ENCODE measurements around the gene MOG.
"Not testable (repeated sequence)": the region's sequence is repeated elsewhere in the genome, so short reads cannot be mapped to it uniquely, and the experiment has no call there.

The MOG gene

DNA sequence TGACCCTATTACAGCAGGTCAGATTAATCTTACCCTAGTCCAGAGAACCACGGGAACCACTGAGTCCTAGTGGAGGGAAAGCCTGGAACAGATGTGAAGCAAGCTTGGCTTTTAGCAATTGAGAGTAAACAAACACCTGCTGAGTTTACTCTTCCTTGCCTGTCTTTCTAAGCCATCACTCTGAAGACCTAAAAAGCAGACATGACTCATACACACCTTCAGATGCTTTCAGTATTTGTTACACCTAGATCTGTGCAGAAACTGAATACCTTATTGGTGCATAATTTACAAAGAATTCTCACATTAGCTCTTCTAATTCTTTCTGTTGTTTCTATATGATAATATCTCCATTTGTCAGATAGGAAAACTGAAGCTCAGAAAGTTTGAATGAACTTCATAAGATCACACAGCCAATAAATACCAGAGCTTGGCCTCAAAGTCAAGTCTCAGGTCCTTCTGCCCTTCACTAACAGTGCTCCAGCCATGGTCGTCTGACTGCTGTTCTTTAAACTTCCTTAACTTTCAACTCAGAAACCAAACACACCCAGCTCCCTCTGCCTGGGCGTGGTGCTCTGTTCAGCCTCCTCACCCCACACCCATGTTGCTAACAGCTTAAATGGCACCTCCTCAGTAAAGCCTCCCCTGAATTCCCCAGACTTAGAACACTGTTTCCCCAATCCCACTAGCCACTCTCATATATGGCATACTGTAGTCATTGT lies 15.3 kb upstream of the MOG start:
- peak; percentile 52 to 53 for DNase-seq

DNA sequence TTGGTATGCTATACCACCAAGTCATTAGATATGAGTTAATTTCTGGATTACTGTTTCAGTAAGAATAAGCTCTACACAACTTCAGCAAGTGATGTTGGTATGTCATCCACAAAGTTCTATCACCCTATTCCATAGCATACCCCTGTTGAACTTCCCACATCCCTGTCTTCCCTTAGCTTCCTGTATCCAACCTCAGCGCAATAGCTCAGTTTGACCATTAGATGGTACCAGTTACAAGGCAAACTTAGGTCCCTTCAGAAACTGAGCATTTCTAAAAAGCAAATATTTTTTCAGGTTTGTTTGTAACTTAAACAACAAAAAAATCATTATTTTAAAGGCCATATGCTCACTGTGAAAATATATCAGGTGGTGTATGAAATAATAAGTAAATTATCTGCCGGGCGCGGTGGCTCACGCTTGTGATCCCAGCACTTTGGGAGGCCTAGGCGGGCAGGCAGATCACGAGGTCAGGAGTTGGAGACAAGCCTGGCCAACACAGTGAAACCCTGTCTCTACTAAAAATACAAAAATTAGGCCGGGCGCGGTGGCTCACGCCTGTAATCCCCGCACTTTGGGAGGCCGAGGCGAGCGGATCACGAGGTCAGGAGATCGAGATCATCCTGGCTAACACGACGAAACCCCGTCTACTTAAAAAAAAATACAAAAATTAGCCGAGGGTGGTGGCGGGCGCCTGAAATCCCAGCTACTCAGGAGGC lies 8.8 kb upstream of the MOG start:
- peak; percentile 33 to 57 for DNase-seq

DNA sequence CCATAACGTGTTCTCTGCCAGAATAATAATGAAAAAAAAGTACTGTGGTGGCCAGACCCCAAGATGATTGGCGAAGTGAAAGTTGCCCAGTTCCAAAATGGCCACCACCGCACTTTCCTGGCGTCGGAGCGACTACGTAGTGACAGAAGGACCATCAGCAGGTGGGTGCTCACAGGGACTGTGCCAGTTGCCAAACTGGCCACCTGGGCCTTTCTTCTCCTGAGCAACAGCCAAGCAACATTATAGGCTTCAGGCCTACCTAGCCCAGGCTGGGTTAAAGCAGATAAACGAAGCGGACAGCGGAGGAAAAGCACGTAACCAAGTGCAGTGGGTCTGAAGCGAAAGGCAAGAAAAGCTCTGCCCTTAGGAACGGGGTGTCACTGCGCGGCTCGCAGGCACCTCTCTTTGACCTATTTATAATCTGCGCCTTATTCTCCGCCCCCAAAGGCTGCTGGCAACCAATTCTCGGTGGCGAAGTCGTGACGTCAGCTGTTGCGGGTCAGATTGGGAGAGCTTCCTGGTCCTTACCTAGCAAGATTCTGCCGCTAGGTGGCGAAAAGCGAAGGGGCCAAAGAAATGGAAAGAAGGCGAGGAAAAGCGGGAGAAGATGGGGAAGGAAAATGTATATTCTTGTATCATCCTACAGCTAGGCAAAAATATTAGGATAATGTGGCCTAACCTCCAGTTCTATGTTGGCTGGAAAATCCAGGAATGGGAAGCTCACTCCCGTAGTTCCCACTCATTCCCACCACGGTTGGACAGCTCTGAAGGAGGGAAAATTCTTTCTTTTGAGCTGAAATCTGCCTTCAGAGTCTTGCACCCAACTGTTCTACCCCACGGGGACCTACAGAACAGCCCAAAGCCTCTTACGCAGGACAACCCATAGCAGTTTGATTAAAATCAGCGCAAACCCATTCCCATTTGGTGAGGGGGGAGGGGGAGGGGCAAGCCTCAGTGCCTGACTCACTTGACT lies 6.9 kb upstream of the MOG start:
- peak; percentile 95 to 100 for DNase-seq

DNA sequence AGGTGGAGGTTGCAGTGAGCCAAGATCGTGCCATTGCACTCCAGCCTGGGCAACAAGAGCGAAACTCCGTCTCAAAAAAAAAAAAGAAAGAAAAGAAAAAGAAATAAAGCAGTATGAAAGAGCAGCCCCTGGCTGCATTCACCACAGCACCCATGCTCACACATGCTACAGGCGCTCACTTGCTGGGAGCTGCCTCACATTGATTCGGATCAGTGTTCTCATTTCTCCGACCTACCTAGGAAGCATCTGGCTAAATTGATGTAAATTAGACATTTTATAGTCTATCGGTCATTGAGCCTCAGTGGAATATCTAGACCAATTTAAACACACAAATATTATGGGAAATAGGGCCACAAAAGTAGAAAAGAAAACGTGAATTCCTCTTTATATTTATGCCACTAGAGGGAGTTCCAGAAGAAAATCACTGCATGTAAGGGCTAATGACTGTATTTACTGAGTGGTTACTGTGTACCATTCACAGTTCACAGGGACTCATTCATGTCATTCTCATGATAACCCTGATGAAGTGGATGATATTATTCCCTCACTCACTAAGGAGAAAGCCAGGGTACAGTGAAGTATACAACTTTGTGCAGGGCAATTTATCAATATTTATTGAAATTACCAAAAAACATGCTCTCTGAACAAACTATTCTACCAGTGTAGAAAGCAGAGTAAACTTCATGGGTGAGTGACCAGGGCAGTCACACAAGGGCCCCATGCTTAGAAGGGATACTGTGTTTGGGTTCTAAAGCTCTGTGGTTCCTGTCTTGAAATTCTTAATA lies 5.3 kb upstream of the MOG start:
- peak; percentile 30 to 67 for DNase-seq

DNA sequence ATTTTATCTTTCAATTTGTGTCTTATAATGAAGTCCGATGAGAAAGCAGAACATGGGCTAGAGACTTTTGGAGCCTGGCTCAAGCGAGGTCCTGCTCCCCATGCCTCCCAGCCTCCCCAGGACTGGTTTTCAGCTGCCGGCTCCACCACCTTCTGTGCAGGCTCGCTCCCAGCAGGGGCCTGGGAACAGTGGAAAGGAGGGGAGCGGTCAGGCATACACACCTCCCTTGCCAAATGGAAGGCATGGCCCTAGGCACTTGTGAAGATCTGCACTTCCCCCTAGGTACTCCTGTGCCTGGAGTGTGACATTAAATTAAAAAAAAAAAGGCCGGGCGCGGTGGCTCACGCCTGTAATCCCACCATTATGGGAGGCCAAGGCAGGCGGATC lies 4.7 kb upstream of the MOG start:
- no peak for DNase-seq

DNA sequence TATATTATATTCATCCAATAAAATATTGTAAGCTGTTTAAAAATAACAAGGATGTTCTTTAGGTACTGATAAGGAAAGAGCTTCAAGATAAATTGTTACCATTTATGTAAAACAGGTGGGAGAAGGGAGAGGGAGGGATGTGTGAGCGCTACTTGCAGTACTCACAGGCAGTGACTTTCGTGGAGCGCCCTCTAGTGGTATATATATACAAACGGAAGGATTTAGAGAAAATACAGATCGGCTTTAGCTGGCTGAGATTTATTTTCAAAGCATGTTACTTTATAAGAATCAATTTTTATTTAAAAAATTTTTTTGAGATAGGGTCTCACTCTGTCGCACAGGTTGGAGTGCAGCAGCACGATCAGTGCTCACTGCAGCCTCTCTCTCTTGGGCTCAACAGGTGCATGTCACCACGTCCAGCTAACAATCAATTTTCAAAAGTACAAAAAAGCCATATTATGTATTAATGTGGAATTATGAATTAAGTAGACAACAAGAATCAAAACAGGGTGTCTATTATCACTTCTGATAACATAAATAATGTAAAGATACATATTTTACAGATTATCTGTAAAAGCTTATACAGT lies 3.3 kb upstream of the MOG start:
- peak; percentile 48 to 75 for DNase-seq

DNA sequence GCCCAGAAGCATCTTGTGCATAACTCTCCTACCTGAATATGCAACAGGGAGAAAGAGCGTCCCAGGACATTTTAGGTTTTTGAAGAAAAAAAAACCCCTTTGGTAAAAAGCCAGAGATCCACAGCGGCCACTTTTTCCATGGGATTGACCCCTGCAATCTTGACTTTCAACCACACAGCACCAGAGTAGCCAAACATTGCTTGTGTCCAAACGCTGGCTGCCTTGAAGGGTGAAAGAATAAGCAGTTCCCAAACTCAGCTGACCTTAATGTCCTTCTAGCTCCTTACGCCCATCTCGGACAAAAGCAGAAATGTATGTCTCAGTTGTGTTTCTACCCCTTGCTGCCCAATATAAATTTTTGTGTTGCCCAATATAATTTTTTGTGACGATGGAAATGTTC lies 1.2 kb upstream of the MOG start:
- DNase-seq, result no peak

DNA sequence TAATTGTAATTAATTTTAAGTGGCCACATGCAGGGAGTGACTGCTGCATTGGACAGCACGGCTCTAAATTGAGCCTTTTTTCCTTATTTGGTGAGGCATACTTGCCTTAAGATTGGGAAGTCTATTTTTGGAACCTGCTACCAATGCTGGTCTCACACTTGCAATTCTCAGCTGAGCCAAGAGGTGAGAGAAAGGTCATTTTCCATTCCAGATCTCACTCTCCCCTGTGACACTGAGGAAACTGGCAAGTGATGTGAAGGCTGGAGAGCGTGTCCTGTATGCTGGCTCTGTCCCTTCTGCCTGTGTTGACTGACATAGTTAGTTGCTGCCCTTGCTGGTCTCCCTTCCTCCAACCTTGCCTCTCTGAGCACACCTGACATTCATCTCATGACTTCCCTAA lies 735 bp upstream of the MOG start:
- no peak for DNase-seq

DNA sequence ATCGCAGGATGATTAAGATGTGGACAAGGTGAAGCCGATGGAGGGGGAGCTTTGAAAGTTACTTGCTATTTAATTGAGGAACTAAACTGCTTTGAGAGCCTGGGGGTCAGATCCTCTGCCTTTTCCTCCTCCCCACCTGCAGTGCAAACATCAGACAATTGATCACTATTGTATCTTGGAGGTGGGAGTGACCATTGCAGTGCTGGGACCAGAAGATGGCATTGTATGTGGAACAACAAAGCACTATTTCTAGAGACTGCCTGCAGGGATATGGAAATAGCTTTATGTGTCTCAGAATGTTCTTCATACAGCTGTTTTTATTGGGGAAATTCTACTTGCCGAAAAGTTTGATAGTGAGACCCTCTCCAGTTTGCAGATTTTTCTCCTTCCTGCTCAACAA lies 4.2 kb downstream of the MOG start:
- no peak for DNase-seq

DNA sequence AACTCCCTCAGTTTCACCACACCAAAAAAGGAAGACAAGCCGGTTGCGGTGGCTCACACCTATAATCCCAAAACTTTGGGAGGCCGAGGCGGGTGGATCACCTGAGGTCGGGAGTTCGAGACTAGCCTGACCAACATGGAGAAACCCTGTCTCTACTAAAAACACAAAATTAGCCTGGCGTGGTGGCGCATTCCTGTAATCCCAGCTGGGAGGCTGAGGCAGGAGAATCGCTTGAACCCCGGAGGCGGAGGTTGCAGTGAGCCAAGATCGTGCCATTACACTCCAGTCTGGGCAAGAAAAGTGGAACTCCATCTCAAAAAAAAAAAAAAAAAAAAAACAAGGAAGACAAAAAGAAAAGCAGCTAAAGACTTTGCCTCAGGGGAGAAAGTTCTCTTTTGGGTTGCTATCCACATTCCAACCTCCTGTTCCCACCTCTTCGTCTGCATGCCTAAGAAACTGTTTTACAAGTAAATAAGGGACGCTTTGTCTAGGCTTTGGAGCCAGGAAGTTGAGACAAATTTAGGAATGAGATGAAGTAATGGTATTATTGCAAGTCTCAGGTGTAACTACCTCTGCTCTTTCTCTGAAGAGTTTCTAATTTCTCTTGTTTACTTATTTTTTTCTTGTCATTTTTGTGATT lies 4.7 kb downstream of the MOG start:
- DNase-seq, result not testable (repeated sequence)

DNA sequence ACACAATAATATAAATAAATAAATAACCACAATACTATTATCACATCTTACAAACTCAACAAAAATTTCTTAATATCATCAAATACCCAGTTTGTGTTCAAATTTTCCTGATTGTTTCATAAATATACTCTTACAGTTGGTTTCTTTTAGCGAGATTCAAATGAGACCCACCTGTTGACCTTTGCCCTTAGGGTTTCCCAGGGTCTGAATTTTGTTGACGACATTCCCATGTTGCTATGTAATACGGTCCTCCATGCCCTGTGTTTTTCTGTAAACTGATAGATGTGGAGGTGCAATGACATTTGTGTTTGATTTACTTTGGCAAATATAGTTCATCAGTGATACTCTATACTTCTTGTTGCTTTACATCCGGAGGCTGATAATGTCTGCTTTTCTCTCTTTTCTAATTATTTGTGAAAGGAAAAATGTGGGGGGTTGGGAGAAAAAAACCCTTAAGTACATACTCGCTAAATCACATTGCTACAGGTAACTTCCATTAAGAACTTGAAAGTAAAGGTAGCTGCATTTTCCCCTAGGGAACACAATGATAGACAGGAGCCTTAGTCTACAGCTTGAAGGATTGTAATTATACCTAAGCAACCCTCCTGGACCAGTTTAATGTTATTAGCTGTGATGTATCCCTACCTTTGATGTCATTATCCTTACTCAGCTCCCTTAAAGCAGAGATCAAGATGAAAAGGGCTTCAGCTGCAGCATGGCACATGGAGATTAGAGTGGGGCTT lies 6.6 kb downstream of the MOG start:
- no peak for DNase-seq

DNA sequence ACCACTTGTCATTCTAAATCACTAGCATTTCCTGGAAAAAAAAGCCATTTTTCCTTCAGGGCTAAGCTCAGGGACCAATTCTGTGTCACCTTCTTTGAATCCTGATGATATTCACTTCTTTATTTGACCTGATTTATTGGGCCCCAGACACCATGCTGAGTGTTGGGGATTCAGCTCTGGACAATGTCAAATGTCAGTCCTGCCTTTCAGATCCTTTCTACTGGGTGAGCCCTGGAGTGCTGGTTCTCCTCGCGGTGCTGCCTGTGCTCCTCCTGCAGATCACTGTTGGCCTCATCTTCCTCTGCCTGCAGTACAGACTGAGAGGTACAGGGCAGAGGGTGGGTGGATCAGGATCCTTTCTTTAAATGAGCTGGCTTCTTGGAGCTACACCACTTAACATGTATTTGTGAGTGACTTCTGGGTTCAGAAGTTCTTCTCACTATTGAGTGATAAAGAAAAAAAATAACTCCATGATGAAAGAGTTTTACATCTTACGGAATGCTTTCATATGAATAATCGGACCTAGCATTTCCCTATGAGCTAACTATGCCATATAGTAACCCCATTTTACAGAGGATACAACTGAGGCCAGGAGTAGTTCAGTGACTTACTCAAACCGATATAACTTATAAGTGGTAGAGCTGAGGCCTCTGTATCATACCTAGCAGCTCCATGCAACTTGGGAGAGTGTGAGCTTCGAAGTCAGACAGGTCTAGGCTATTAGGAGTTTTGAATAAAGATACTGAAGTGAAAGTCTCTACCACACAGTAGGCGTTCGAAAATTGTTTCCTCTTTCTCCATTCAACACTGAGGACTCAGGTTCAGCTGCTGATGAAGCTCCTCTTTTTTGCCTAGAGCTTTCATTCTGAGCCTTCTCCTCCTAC lies 9.3 kb downstream of the MOG start:
- DNase-seq, result no peak

DNA sequence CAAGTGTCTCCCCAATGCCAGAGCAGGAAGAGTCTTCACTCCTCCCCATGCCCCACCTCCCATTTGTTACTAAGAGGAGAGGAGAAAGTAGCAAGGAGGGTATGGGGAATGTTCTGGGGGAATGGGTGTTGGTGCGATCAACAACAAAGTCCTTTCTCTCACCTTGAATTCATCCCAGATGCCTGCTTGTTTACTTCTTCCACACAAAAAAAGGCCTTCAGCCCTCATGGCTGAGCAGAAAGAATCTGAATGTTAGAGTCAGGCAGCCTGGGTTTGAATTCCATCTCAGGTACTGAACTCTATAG lies 9.9 kb downstream of the MOG start:
- no peak for DNase-seq

DNA sequence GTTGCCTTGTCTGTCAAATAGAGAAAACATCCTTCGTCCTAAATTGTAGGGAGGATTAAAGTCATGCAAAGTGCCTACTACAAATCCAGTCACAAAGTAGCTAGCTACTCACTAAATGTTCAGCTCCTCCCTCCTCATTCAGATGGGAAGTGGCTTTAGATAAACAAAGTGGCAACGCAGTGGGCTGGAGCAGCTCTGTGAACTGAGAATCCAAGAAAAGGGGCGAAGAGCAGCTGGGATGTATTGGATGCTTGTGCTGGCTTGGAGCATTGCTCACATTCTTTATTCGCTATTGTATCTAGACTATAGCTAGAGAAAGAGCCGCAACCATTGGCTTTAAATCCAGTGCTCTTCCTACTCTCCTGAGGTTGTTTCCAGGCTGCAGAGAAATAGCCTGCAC lies 10.3 kb downstream of the MOG start:
- no peak for DNase-seq

DNA sequence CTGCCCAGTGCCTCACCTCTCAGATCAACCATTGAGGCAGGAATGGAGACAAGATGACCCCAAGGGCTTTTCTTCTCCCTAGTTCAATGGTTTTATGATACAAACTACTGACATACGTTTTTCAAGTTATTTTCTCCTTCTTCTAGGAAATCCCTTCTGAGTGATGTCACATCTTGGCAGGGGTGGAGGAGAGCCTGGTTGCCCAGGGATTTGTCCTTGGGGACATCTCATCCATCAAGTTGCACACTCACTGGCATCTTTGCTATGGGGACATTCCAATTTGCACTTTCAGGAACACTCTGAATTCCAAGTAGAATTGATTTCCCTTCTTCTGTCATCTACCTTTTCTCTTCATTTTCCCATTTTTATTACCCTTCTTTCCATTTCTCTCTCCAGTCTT lies 14.1 kb downstream of the MOG start:
- DNase-seq, result no peak

DNA sequence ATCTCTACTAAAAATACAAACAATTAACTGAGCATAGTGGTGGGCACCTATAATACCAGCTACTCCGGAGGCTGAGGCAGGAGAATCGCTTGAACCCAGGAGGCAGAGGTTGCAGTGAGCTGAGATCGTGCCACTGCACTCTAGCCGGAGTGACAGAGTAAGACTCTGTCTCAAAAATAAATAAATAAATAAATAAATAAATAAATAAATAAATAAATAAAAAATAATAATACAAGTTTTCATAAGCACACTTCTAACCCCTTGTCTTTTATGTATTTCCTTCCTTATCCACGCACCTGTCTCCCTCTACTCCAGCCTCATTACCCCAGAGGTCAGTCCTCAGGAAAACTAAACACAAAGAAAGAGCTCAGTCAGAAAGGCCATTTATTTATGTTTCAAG lies 15.2 kb downstream of the MOG start:
- DNase-seq, result not testable (repeated sequence)

DNA sequence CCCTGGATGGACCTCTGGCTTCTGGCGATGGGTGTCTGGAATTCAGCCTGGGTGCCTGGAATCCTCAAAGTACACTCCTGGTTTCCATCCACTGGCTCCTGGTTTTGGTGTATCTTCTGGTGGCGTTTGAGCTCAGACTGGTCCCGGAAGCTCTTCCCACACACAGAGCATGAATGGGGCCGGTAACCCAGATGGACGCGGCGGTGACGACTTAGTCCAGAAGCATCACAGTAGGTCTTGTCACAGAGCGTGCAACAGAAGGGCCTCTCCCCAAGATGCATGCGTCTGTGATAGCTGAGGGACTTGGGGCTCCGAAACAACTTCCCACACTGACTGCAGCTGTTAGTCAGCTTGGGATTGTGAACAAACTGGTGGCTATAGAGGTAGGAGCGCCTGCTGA lies 16.3 kb downstream of the MOG start:
- no peak for DNase-seq

DNA sequence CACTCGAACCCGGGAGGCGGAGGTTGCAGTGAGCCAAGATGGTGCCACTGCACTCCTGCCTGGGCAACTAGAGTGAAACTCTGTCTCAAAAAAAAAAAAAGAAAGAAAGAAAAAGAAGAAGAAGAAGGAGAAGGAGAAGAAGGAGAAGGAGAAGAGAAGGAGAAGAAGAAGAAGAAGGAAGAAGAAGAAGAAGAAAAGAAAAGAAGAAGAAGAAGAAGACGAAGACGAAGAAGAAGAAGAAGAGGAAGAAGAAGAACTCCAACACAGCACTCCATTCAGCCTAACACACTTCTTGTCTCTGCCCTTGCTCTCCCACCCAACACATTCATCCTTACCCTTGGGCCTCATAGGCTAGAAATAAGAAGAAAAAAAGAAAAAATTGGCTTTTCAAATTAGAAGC lies 17.1 kb downstream of the MOG start:
- no peak for DNase-seq

DNA sequence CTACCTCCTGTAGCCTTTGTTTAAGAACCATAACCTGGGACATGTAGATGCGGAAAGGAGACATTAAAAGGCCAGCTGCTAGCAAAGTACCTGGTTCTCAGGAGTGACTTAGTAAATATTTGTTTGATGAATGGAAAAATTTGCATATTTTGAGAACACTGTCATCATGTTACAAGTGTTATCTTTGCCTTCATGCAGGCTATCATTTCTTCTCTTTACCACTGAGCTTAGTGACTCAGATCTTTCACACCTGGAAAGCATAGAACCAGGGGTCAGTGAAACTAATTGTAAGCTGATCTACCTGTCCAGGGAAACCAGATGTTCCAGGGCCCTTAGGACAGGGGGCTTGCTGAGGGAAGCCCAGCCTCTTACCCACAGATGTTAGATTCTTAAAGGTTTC lies 18.7 kb downstream of the MOG start:
- no peak for DNase-seq

DNA sequence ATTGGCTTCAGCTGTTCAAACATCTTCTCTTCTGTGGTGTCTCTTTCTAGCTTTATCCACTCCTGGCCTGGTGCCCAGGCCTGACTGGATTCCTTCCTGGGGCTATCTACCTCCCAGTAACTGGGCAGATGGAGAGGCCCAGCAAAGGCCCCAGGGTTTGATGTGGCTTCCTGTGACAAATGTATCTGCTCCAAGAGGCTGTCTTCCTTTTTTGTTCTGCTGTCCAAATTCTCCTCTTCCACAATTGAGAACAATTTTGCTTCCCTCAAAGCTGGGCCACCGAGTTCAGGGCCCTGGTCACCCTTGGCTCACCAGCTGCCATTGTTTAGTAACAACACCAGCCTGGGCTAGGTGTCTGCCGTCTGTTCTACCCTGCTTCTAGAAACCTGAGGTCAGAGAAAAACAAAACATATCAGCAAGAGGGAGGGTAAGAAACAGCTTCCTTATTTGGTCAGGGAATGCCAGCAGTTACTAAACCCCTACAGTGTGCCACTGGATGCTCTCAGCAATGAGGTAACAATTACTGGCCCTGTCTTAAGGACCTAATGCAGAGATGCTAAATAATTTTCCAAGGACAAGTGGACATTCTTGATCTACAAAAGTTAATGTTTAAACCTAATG lies 20.2 kb downstream of the MOG start:
- DNase-seq, result peak; percentile 37 to 40
